Subcutaneous adipose tissue (tissue), 4 donors: ENCODE data around the gene WDFY1. TPM values are rescaled to one million over a fixed set of nuclear protein-coding genes. Genes with fewer than 3 reads are reported as not detected.

Experiments
- CTCF ChIP-seq: fragments of 450-650 bp; IDR thresholded peaks from one replicate; pipeline ENCODE4 v1.5.1; 2016; ENCODE audit warnings: low read depth, mild to moderate bottlenecking, control low read depth, antibody characterized with exemption, moderate library complexity
- total RNA-seq, 4 donors: library from RNA; depleted of rRNA; stranded (reverse); fragments of >200 nt; gene quantifications; one replicate each; pipeline ENCODE4 v1.1.0, GENCODE V29; 2016

Gene WDFY1
- total RNA-seq, 4 donors from 2014 or later, result 38.1 to 55.2 (median 45.6) TPM

DNA sequence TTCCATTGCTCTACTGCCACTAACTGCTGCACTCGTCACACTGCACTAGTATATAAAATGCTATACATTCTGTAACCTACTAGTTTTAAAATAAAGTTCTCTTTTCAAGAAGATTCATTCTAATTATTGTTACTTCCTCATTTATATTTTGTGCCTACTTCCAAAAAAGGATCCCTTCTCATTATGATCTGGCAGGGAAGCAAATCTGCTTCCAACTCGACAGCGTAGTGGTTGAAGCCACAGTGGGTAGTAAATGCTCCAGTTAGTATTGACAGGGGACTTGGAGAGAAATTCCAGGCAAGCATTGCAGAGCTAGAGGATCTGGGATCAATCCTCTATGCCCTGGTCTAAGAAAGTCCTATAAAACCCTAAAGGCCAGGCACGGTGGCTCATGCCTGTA, 54.4 kb downstream of the WDFY1 start:
- no peak for TF ChIP-seq CTCF

GRCh38 chr2:223889229-223889628, 55.9 kb downstream of the WDFY1 start:
- TF ChIP-seq CTCF, result no peak

DNA sequence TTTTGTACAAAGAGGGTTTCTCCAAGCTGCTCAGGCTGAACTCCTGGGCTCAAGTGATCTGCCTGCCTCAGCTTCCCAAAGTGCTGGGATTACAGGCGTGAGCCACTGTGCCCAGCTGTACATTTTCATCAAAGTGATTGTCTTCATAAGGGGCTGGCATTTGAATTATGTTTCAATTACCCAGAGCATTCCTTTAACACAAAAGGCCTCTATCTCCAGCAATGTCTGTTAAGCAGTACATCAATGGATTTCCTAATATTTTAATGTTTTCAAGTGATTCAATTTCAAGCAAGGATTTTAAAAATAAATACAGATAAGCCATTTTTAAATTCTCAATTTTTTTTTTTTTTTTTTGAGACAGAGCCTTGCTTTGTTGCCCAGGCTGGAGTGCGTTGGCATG, 56.9 kb downstream of the WDFY1 start:
- TF ChIP-seq CTCF, result no peak

- TF ChIP-seq CTCF, result no peak
These were observed 58.0 kb downstream of the WDFY1 start for GRCh38 chr2:223887127-223887526.

GRCh38 chr2:223886726-223887125, 58.4 kb downstream of the WDFY1 start:
- no peak for TF ChIP-seq CTCF

DNA sequence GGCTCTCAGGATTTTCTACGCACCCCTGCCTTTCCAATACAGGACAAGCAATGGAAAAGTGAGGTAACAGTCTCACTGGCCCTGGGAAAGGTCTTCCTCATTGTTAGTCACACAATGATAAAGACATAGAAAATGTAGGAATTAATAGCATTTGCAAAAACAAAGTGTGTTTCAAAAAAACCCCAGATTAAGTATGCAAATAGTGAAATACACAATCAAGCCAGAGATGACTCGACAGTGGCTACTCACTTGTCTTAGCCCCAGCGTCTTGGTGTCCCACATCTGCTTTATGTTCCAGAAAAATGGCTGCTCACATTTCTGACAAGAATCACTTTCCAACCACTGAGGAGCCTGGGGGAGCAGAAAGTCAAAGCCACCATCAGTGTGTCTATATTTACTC, 60.7 kb downstream of the WDFY1 start:
- no peak for TF ChIP-seq CTCF

DNA sequence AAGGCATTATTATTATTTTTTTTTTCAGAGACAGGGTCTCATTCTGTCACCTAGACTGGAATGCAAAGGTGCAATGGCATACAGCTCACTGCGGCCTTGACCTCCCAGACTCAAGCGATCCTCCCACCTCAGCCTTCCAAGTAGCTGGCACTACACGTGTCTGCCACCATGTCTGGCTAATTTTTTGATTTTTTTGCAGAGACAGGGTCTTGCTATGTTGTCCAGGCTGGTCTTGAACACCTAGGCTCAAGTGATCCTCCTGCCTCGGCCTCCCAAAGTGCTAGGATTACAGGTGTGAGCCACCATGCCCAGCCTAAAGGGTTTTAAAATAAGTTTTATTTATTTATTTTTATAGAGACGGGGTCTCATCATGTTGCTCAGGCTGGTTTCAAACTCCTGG, 62.4 kb downstream of the WDFY1 start:
- TF ChIP-seq CTCF, result no peak
